Colonic mucosa (tissue), 4 donors: ENCODE data around the gene USP17L20. TPM values are rescaled to one million over a fixed set of nuclear protein-coding genes. Genes with fewer than 3 reads are reported as not detected.
"Not testable (repeated sequence)": the region's sequence is repeated elsewhere in the genome, so short reads cannot be mapped to it uniquely, and the experiment has no call there.

Source experiments
- DNase-seq: peaks from one replicate; pipeline ENCODE4 v3.0.0-alpha.2; 2020
- H3K27ac ChIP-seq: fragments of 200-600 bp; one replicate; pipeline ENCODE4 v1.8.0; 2021
- H3K27me3 ChIP-seq: fragments of 200-600 bp; one replicate; pipeline ENCODE4 v1.8.0; 2021
- H3K36me3 ChIP-seq: fragments of 200-600 bp; one replicate; pipeline ENCODE4 v1.8.0; 2021
- H3K4me1 ChIP-seq: fragments of 200-600 bp; one replicate; pipeline ENCODE4 v1.8.0; 2021; ENCODE audit warnings: mild to moderate bottlenecking
- H3K4me3 ChIP-seq: fragments of 200-600 bp; one replicate; pipeline ENCODE4 v1.8.0; 2021
- H3K9ac ChIP-seq, 2 donors: one replicate each; pipeline ENCODE4 v1.7.0; 2013; ENCODE audit warnings: control low read depth in 2 of 2, low read depth in 2 of 2, low read length in 2 of 2
- H3K9me3 ChIP-seq: fragments of 200-600 bp; one replicate; pipeline ENCODE4 v1.8.0; 2021
- intact Hi-C: fragments of 100-400 bp; cut with DNase I; formaldehyde crosslinking; loops from one replicate; pipeline ENCODE4 v1.14.1; 2022
- total RNA-seq, 2 donors: library from RNA; stranded (reverse); fragmentation: NEBNext Ultra II Directional in 1 of 2; extraction: Animal tissue kit (Norgen Biotek cat#: 25700) in 1 of 2; gene quantifications; one replicate each; pipeline ENCODE4 v1.2.1, GENCODE V29; 2021
- donor health status: healthy.
- donor health status: DM: no; HTN: no; CAD: no.
- donor health status: DM: no; HTN: no; CAD: no.

USP17L20 gene, protein sequence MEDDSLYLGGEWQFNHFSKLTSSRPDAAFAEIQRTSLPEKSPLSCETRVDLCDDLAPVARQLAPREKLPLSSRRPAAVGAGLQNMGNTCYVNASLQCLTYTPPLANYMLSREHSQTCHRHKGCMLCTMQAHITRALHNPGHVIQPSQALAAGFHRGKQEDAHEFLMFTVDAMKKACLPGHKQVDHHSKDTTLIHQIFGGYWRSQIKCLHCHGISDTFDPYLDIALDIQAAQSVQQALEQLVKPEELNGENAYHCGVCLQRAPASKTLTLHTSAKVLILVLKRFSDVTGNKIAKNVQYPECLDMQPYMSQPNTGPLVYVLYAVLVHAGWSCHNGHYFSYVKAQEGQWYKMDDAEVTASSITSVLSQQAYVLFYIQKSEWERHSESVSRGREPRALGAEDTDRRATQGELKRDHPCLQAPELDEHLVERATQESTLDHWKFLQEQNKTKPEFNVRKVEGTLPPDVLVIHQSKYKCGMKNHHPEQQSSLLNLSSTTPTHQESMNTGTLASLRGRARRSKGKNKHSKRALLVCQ
- not detected for total RNA-seq

- H3K27me3 ChIP-seq, intact Hi-C loops, H3K27ac ChIP-seq, H3K9me3 ChIP-seq, H3K9ac ChIP-seq, H3K36me3 ChIP-seq, H3K4me3 ChIP-seq, H3K4me1 ChIP-seq, DNase-seq: not testable (repeated sequence)
These were observed at the start of gene USP17L20 for GRCh38 chr4:9257824-9258223. TSS of gene USP17L20 (plus strand) at chr4:9258124. CDS start at chr4:9258124, 0 bp downstream.

DNA sequence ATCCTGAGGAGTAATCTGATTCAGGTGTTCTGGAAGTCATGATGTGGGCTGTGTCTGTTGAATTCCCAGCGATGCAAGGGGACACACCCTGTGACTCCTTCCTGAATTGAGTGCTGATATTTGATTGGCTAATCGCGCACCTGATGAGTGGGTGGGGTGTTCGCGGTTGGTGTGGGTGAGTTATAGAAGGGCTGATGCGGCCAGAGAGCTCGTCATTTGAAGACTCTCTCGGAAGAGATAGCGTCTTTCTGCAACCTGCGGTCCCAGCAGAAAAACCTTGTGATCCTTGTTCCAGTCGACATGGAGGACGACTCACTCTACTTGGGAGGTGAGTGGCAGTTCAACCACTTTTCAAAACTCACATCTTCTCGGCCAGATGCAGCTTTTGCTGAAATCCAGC, 47.6 kb upstream of the USP17L20 start, which contains the start of gene USP17L10:
Gene USP17L10, plus strand, starts transcription at position 301 of the 400 bp plus-strand sequence. Its CDS starts 0 bp downstream, at position 301.
- not testable (repeated sequence) for DNase-seq

DNA sequence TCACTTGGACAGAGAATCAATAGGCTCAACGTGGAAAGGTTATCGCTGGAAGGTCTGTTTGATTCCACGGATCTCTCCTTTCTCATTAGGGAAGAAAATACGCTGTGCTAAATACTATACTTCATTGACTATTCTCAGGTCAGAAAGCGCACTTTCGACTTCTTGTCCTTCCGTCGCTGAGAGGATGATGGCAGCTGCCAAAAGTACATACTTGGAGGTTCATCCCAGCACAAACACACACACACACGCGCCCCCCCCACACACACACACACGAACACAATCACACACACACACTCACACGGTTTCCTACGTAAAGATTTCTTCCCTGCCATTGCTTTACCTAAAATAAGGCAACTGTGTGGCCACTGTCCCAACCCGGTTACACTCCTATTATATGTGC, 43.2 kb upstream of the USP17L20 start:
- H3K9me3 ChIP-seq, H3K27me3 ChIP-seq, DNase-seq, H3K4me1 ChIP-seq, H3K27ac ChIP-seq, H3K36me3 ChIP-seq, intact Hi-C loops, H3K4me3 ChIP-seq, H3K9ac ChIP-seq: not testable (repeated sequence)

More for the DNA sequence above, 47.6 kb upstream of the USP17L20 start, which contains the start of gene USP17L10:
- H3K36me3 ChIP-seq, H3K9ac ChIP-seq, H3K4me3 ChIP-seq, H3K27me3 ChIP-seq, intact Hi-C loops, H3K9me3 ChIP-seq, H3K4me1 ChIP-seq, H3K27ac ChIP-seq: not testable (repeated sequence)

DNA sequence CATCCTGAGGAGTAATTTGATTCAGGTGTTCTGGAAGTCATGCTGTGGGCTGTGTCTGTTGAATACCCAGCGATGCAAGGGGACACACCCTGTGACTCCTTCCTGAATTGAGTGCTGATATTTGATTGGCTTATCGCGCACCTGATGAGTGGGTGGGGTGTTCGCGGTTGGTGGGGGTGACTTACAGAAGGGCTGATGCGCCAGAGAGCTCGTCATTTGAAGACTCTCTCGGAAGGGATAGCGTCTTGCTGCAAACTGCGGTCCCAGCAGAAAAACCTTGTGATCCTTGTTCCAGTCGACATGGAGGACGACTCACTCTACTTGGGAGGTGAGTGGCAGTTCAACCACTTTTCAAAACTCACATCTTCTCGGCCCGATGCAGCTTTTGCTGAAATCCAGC, 42.8 kb upstream of the USP17L20 start, which contains the start of gene USP17L11:
Gene USP17L11, plus strand, starts transcription at position 301 of the 400 bp plus-strand sequence. Its CDS starts 0 bp downstream, at position 301.
- DNase-seq, H3K9me3 ChIP-seq, intact Hi-C loops, H3K9ac ChIP-seq, H3K27me3 ChIP-seq, H3K27ac ChIP-seq, H3K4me1 ChIP-seq, H3K36me3 ChIP-seq, H3K4me3 ChIP-seq: not testable (repeated sequence)

DNA sequence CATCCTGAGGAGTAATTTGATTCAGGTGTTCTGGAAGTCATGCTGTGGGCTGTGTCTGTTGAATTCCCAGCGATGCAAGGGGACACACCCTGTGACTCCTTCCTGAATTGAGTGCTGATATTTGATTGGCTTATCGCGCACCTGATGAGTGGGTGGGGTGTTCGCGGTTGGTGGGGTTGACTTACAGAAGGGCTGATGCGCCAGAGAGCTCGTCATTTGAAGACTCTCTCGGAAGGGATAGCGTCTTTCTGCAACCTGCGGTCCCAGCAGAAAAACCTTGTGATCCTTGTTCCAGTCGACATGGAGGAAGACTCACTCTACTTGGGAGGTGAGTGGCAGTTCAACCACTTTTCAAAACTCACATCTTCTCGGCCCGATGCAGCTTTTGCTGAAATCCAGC, 38.1 kb upstream of the USP17L20 start, which contains the start of gene USP17L12:
Gene USP17L12, plus strand, starts transcription at position 301 of the 400 bp plus-strand sequence. Its CDS starts 0 bp downstream, at position 301.
- H3K36me3 ChIP-seq, H3K9ac ChIP-seq, DNase-seq, intact Hi-C loops, H3K9me3 ChIP-seq, H3K27ac ChIP-seq, H3K27me3 ChIP-seq, H3K4me3 ChIP-seq, H3K4me1 ChIP-seq: not testable (repeated sequence)

GRCh38 chr4:9224596-9224995, 33.3 kb upstream of the USP17L20 start, which contains the start of gene USP17L13:
TSS of gene USP17L13 (plus strand) at chr4:9224896. CDS start at chr4:9224896, 0 bp downstream.
- H3K9ac ChIP-seq, H3K9me3 ChIP-seq, DNase-seq, H3K4me1 ChIP-seq, H3K36me3 ChIP-seq, H3K27ac ChIP-seq, H3K27me3 ChIP-seq, H3K4me3 ChIP-seq, intact Hi-C loops: not testable (repeated sequence)

- peak; percentile 14 for DNase-seq
- H3K27ac ChIP-seq, H3K9me3 ChIP-seq, H3K27me3 ChIP-seq, H3K9ac ChIP-seq, H3K4me3 ChIP-seq, H3K4me1 ChIP-seq, H3K36me3 ChIP-seq, intact Hi-C loops: not testable (repeated sequence)
These were observed 27.7 kb upstream of the USP17L20 start for GRCh38 chr4:9230249-9230648.

DNA sequence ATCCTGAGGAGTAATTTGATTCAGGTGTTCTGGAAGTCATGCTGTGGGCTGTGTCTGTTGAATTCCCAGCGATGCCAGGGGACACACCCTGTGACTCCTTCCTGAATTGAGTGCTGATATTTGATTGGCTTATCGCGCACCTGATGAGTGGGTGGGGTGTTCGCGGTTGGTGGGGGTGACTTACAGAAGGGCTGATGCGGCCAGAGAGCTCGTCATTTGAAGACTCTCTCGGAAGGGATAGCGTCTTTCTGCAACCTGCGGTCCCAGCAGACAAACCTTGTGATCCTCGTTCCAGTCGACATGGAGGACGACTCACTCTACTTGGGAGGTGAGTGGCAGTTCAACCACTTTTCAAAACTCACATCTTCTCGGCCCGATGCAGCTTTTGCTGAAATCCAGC, 23.8 kb upstream of the USP17L20 start, which contains the start of gene USP17L15:
Gene USP17L15, plus strand, starts transcription at position 301 of the 400 bp plus-strand sequence. Its CDS starts 0 bp downstream, at position 301.
- not testable (repeated sequence) for H3K9ac ChIP-seq

GRCh38 chr4:9238461-9238860, 19.5 kb upstream of the USP17L20 start:
- H3K36me3 ChIP-seq, H3K9ac ChIP-seq, H3K27ac ChIP-seq, H3K9me3 ChIP-seq, H3K27me3 ChIP-seq, H3K4me3 ChIP-seq, intact Hi-C loops, H3K4me1 ChIP-seq: not testable (repeated sequence)
- peak; percentile 9 for DNase-seq

More for the DNA sequence above, 23.8 kb upstream of the USP17L20 start, which contains the start of gene USP17L15:
- intact Hi-C loops, H3K9me3 ChIP-seq, DNase-seq, H3K27me3 ChIP-seq, H3K36me3 ChIP-seq, H3K27ac ChIP-seq, H3K4me1 ChIP-seq, H3K4me3 ChIP-seq: not testable (repeated sequence)

DNA sequence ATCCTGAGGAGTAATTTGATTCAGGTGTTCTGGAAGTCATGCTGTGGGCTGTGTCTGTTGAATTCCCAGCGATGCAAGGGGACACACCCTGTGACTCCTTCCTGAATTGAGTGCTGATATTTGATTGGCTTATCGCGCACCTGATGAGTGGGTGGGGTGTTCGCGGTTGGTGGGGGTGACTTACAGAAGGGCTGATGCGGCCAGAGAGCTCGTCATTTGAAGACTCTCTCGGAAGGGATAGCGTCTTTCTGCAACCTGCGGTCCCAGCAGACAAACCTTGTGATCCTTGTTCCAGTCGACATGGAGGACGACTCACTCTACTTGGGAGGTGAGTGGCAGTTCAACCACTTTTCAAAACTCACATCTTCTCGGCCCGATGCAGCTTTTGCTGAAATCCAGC, 14.3 kb upstream of the USP17L20 start, which contains the start of gene USP17L17:
Gene USP17L17, plus strand, starts transcription at position 301 of the 400 bp plus-strand sequence. Its CDS starts 0 bp downstream, at position 301.
- H3K36me3 ChIP-seq, H3K9me3 ChIP-seq, H3K4me1 ChIP-seq, H3K4me3 ChIP-seq, H3K27ac ChIP-seq, H3K9ac ChIP-seq, DNase-seq, H3K27me3 ChIP-seq, intact Hi-C loops: not testable (repeated sequence)

GRCh38 chr4:9247953-9248680, 9.8 kb upstream of the USP17L20 start, which contains the start of gene USP17L18:
TSS of gene USP17L18 (plus strand) at chr4:9248630. CDS start at chr4:9248630, 0 bp downstream.
- H3K27ac ChIP-seq, H3K4me3 ChIP-seq, H3K27me3 ChIP-seq, intact Hi-C loops, H3K36me3 ChIP-seq, H3K9ac ChIP-seq, H3K9me3 ChIP-seq, H3K4me1 ChIP-seq: not testable (repeated sequence)
- DNase-seq: peak; percentile 17

DNA sequence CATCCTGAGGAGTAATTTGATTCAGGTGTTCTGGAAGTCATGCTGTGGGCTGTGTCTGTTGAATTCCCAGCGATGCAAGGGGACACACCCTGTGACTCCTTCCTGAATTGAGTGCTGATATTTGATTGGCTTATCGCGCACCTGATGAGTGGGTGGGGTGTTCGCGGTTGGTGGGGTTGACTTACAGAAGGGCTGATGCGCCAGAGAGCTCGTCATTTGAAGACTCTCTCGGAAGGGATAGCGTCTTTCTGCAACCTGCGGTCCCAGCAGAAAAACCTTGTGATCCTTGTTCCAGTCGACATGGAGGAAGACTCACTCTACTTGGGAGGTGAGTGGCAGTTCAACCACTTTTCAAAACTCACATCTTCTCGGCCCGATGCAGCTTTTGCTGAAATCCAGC, 4.8 kb upstream of the USP17L20 start, which contains the start of gene USP17L19:
Gene USP17L19, plus strand, starts transcription at position 301 of the 400 bp plus-strand sequence. Its CDS starts 0 bp downstream, at position 301.
- H3K4me1 ChIP-seq, H3K9me3 ChIP-seq, H3K4me3 ChIP-seq, H3K36me3 ChIP-seq, H3K27ac ChIP-seq, DNase-seq, H3K27me3 ChIP-seq, H3K9ac ChIP-seq, intact Hi-C loops: not testable (repeated sequence)
